HCEC 1CT (cell line): Measurements from ENCODE around the gene KRT1.

Experiments used
- DNase-seq: peaks from one replicate; pipeline ENCODE4 v3.0.0-alpha.2; 2017

Gene KRT1

DNA sequence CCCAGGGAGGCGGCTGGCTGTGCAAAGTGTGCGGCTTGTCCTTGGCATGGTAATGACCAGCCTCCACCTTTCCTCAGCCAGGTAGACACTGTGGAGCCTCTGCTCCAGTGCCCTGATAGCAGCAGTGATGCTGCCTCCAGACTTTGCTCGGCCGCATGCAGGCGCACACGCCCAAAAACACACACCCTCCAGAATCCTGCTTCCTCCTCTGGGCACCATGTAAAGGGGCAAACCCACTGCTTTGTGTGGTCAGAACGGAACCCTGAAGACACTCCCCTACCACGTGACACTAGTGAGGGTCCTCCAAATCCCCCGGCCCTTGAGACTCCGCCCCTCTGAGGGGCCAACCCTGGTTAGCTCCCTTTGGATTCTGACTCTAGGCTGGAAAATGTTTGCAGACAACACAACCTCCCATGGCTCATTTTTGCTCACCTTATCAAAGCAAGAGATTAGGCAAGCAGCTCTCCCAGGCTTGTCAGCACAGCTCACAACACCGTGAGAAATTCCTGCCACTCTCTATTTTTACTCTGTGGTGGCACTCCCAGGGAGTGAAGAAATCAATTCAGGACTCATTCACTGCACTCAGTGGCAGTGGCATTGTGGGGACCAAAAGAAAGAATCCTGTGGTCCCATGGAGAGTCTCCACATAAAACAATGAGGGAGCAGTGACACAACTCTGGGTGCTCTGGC, 18.6 kb upstream of the KRT1 start:
- DNase-seq, result no peak

DNA sequence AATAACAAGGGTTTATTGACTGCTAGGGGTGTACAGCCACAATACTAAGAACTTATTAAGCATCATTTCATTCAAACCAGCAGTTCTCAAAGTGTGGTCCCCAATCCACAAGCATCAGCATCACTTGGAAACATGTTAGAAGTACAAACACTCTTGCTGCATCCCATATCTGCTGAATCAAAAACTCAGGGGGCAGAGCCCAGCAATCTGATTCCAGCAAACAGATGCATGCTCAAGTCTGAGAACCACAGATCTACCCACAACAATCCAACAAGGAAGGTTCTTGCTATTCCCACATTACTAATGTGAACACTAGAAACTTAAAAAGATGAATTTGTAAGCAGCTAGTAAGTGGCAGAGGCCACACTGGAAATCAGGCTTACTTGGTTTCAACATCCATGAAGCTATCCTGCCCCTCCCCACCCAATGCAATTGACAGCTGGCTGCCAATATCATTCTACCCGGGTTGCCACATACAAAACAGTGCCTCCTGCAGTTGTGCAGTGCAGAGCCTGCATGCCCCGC, 16.9 kb upstream of the KRT1 start:
- DNase-seq, result no peak

DNA sequence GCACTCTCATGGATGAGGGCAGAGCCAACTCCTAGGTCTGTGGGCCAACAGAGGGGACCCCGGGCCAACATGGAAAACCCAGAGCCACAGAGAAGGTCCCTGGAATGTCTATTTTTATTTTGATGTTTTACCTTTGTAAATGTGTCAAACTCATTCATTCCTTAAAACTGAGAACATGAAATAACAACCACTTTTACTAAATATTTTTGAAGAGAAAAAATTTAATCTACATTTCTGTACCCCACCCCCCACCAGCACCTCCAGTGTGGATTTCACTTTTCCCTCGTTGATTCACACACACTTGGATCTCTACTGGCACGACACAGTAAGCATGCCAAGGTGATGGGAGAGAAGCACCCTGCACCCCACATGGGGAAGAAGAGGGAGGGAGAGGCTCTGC, 16.4 kb upstream of the KRT1 start:
- no peak for DNase-seq

DNA sequence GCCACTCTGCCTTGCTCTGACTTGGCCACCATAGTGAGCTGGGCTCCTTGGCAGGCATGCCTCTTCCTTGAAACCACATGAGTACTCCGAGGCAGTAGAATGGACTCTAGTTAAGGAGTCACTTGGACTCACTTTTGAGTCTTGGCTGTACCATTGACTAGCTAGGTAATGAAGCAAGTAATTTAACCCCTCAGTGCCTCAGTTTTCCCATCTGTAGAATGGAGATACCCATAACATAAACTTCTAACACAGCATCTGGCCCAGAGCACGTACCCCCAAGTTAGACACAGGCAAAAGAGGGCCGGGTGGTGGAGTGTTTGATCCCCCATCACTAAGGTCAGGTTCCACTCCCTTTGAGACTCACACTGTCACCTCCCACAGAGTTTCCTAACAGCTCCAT, 14.8 kb upstream of the KRT1 start:
- no peak for DNase-seq

DNA sequence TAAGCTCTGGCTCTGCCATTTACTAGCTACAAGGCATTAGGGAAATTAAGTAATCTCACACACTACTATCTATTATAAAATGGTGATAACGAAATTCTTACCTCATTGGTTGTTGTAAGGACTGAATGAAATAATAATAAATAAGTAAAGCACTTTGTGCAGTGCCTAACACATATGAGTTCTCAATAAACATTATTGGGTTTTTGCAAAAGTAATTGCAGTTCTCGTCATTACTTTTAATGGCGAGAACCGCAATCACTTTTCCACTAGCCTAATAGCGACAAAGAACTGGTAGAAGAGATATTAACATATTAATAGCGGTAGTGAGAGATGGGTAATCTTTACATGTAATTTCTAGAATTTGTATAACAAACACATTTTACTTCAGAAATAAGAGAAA, 13.9 kb upstream of the KRT1 start:
- DNase-seq, result no peak

DNA sequence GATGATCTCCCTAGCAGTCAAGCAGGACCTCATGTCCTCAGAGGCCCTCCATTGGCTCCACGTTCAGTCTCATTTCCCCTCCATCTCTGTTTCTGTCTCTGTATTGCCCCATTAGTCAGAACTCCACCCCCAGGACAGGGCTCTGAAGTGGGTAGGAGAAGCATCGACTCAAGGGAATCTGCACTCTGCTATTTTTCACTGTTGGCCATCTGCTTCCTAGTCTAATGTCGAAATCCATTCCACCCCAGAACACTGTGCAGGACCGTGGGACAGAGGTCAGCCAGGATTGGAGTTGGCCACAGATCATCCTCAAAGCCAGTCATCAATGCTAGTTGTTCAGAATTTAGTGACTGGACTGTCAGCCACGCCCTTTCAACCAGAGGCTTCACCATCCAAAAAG, 13.1 kb upstream of the KRT1 start:
- DNase-seq, result no peak

DNA sequence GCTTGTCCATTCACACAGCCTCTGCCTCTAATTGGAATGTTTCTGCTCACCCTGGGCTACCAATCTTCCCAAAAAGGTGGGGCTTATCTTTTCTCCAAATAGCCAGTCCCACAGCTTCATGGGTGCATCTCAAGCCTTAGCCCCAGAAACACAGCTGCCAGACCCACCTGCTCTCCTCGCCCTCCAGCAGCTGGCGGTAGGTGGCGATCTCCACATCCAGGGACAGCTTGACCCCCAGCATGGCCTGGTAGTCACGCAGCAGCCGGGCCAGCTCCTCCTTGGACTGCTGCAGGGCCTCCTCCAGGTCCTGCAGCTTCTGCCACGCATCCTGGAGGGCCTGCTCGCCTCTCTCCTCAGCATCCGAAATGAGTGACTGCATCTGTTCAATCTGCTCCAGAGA, 12.0 kb upstream of the KRT1 start:
- no peak for DNase-seq

DNA sequence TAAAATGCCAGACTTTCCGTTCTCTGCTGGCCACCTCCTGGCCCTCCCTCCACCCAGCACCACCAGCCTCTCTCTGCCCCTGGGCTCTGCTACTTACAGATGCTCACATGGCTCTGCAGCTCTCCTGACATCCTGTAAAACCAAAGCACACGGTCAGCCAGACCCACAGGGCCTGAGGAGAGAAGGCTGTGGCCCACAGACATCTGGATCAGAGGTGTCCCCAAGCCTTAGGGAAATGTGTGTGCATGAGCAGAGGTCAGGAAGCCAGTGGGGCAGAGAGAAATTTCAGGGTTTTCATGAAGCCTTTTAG, 11.6 kb upstream of the KRT1 start:
- DNase-seq, result no peak

DNA sequence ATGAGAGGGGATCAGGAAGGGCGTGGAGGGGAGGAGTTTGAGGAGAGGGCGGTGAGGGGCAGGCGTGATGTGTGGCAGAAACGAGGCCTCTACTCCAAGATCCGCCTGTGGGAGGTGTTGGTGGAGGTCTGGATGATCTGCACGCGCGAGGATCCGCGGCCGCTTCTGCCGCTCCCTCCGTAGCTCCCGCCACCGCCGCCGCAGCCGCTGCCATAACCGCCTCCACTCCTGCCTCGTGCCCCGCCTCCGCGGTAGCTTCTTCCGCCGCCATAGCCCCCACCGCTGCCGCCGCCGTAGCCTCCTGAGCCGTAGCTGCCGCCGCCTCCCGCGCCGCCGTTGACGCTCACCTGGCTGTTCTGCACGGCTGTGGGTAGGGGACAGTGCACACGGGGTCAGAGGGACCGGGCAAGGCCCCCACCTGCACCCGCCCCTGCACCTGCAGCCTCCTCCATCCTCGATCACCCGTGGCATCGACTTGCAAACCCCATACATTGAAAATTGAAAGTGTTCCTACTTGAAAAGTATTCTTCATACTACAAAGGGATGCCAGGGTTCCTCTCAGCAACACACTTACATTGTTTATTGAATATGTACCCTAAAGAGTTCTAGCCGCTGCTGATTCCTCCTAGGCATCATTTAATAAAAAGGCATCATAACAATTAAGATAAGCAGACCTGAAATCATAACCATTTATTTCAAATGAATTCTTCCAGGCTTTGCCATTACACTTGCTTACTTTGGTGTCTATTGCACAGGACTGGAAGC, 11.1 kb upstream of the KRT1 start:
- no peak for DNase-seq

DNA sequence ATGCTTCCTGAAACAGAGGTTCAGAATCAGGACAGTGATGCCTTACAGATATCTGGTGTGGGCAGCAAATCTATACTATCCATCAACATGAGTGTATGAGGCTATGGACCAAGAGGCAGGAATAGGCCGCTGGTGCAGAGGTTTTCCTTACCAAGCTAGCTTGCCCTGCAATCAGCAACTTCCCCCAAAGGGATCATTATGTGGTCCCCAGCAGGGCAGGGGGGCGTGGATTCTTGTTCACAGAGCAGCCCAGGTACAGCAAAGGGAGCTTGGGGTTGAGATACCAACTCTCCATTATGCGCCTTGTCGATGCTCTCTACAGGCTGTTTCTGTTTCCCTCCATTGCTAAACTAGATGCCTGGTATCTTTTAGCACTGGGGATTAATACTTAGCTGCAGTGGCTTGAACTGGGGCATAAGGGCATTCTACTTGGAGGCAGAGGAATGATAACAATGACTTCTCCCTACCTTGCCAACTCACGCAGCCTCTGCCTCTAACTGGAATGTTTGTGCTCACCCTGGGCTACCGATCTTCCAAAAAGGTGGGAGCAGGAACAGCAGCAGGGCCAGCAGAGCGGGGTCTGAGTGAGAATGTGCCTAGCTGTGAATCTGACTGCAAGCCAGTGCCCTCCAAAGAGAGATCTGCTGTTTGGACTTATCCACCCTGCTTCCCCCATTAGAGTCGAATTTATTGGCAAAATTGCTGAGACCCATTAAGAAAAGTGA, 10.3 kb upstream of the KRT1 start:
- no peak for DNase-seq

DNA sequence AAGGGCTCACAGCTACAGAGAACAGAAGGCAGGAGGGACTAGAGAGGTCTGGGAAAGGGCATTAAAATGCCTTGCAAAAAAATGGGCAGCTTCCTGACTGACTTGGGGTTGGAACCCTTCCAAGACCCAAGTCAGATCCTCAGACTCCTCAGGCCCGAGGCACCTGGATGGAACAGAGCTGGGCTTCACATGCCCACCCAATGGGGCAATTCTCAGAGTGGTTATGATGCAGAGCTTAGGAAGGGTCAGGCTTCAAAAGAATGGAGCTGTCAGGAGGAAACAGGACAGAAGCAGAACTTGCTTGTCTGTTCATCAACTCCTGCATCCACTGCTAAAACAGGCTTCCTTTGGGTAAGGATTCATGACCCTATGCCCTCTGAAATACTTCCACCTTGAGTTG, 9.7 kb upstream of the KRT1 start:
- no peak for DNase-seq

DNA sequence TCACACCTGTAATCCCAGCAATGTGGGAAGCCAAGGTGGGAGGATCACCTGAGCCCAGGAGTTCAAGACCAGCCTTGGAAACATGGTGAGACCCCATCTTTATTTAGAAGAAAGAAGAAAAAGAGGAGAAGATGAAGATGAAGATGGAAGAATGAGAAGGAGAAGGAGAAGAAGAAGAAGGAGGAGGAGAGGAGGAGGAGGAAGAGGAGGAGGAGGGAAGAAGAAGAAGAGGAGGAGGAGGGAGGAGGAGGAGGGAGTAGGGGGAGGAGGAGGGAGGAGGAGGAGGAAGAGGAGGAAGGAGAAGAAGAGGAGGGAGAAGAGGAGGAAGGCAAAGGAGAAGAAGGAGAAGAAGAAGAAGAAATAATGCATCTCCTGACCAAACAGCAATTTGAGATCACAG, 9.0 kb upstream of the KRT1 start:
- DNase-seq, result no peak

DNA sequence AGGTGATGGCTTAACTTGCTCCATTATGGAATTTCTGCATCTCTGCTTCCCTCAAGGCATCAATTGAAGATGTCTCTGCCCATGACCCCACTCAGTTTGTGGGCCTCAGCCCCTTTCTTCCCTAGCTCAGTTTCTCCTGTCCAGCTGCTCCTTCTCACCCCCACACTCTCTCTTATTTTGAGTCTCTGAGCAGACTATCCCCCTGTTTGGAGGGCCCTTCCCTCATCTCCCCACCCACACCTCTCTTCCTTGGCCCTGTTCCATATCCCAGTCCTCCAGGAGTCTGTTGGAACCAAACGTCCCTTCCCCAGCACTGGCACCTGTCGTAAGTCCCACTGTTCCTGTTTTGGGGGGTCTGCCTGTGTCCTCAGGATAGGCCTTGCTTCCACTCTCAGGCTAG, 8.3 kb upstream of the KRT1 start:
- no peak for DNase-seq

DNA sequence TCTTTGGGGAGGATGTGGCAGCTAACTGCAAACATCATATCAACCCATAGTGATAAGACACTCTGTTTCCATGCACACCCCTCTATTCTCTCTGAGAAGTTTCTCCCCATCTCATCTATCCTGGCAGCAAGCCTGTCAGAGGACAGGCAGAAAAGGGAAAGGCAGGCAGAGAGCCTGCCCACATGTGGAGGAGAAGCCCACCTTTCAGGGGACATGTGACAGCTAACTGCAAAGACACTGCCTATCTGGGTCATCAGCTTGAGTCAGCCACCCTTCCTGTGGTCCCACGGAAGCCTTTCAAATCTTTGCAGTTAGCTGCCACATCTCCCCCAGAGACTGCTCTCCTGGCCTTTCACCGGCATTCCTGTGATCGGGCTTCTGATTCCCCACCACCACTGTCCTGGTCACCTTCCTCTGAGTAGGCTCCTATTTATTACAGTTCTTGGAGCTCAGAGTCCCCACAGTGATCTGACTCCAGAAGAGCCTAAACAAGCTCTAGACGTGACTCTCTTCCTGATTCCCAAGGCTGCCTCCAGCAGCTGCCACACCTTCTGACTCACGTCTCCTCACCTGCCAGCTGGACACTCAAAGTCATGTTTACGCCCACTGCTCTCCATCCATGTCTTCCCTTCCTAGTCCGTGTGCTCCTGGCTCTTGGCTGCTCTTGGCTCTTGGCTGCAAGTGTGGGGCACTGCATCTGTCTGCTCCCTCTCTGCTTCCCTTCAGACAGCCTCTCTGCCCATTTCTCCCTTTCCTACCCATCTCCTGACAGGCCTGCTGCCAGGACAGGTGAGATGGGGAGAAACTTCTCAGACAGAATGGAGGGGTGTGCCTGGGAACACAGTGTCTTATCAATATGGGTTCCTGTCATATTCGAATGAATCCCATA, 7.5 kb upstream of the KRT1 start:
- no peak for DNase-seq

DNA sequence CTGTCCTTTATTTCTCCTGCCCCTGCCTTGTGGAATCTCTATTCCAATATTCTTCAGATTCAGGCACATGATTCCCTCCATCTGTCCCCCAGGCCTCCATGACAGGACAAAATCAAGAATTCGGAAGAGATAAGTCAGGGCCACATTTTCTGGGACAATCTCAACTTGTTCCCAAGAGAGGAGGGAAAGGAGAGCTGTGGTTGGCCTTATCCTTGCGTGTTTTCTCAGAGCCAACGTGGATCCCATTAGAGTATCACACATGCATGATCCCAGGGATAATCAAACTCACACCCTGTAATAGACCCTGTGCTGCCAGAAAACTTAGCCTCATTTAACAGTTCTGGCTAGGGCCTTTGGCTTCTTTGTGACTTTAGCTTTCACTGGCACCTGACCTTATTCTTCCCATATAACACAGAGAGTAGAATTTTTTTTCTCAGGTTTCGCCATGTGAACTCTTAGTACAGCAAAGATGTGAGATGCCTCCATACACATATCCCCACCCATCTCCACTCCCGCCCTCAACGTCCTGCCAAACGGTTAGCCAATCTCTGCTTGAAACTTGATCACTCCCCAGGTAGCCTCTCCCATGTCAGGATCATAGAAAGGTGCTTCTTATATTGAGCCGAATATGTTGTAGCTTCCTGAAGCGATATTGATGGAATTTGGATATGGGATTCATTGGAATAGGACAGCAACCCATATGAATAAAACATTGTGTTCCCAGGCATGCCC, 6.7 kb upstream of the KRT1 start:
- no peak for DNase-seq

DNA sequence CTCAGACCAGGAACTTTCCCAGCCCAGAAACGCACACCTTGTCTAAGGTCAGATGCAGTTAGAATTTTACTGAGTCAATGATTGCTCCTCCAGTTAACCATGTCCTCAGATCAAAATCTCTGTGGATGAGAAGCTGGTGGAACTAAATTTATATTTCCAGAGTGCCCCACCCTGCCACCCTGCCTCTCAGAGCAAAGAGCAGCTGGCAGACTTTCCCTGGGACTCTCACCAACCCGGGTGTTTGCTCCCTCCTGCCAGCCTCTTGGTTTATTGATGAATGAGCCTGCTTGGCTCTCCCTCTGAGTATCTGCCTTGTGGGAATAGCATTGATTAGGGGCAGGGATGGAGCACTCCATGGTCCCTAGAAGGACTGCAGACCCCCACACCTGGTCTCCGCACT, 5.9 kb upstream of the KRT1 start:
- DNase-seq, result no peak

DNA sequence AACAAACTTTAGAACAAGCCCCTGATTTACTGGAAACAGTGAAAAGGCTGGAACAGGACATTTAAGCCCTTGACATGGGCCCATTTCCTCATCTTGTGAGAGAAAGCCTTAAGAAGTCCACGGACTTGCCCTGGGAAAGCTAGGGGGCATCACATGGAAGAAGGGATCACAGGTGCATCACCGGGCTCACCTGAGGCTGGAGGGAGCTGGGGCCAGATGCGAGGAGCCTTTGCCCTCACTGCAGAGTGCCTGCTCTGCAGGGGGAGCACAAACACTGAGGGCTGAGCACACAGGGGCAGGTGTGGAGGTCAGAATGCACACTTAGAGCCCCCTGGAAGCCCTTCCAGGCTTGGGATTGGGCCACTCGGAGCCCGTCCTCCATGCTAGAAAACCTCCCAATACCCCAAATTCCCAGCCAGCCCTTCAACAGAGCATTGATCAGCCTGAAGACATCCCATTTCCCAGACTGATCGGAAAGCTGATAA, 5.2 kb upstream of the KRT1 start:
- DNase-seq, result no peak

DNA sequence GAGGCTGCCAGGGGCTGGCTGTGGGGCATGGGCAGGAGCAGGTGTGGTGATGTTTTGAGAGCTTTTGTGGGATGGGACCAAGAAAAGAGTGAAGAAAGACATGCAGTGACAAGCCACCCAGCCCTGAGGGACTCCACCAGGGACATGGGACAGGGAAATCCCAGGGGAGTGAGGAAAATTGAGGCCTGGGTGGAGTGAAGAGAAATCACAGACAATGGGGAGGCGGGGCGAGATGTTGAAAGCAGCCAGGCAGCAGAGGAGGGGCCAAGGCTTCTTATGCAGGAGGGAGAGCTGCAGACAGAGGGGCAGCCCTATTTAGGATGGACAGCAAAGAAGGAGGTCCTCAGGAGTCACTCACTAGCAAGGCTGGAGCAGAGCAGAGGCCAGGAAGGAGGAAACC, 4.2 kb upstream of the KRT1 start:
- DNase-seq, result no peak

DNA sequence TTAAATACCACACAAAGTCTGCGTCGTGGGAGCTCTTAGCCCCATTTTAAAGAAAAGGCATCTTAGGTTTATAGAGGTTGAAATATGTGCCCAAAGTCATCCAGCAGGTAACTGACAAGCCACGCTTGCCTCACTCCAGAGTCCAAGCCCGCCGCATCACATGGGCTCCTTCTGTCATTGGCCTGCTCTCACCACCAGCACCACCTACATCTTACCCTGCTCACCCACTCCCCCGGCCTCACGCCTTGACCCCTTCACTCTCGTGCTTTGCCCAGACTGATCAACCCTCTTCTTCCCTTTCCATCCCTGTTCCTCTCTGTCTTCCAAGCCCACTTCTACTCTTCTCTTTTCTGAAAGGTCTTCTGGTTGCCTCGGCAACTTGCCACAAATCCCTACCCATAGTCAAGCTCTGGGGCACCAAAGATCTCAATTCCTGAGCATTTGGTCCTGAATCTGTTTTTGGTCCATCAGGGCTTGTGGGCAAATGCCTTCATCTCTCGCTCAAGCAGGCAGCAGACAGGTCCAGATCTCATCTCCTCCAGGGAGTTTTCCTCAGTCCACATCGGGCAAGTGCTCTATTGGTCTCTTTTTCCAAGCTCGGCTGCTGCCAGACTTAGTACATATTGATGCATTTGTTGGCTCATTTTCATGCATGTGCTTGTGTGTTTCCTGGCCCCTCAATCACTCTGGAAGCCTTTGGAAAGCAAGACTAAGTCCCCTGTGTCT, 3.5 kb upstream of the KRT1 start:
- DNase-seq, result no peak

DNA sequence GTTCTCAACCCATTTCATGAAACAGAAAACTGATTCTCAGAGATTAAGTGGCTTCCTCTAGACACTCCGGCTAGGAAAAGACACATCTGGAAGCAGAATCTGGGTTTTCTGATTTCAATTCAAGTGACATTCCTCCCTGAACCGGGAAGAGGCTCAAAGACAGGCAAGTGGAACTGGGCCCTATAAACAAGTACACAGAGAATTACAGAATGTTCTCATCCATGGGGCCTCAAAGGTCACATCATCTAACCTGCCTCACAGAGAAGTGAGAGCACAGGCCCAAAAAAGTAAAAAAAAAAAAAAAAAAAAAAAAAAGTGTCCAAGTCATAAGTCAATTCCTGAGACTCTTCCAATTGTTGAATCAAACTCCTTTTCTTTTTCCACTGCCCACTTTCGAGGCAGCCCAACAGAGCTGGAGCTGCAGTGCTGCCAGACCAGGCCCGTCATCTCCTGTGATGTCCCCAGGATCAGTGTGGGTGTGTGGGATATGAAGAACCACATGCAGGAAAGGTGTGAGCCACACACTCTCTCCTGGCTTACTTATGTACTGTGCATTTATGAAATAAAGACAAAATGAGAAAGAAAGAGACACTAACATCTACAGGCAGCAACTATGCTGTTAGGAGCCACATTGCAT, 2.8 kb upstream of the KRT1 start:
- DNase-seq, result no peak

DNA sequence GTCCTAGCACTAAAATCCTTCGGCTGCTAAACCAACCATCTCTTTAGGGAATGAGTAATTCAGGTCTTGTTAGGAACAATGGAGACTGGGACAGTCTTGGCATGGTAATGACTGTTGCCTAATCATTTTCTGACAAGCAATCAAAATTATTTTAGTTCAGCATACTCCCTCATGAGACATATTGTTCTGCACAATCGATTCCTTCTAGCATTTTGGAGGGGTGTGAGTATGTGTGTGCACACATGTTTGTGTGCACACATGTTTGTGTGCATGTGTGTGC, 2.1 kb upstream of the KRT1 start:
- DNase-seq, result no peak
